NCI-H2196 (cell line): Measurements from ENCODE around the gene PHAX.
"Not testable (repeated sequence)": the region's sequence is repeated elsewhere in the genome, so short reads cannot be mapped to it uniquely, and the experiment has no call there.

ENCODE experiments used
- DNase-seq: peaks from one replicate; lab custom pipeline; 2025; ENCODE audit not compliant: unreplicated experiment; lab: John Stamatoyannopoulos, UW

PHAX gene, protein sequence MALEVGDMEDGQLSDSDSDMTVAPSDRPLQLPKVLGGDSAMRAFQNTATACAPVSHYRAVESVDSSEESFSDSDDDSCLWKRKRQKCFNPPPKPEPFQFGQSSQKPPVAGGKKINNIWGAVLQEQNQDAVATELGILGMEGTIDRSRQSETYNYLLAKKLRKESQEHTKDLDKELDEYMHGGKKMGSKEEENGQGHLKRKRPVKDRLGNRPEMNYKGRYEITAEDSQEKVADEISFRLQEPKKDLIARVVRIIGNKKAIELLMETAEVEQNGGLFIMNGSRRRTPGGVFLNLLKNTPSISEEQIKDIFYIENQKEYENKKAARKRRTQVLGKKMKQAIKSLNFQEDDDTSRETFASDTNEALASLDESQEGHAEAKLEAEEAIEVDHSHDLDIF

DNA sequence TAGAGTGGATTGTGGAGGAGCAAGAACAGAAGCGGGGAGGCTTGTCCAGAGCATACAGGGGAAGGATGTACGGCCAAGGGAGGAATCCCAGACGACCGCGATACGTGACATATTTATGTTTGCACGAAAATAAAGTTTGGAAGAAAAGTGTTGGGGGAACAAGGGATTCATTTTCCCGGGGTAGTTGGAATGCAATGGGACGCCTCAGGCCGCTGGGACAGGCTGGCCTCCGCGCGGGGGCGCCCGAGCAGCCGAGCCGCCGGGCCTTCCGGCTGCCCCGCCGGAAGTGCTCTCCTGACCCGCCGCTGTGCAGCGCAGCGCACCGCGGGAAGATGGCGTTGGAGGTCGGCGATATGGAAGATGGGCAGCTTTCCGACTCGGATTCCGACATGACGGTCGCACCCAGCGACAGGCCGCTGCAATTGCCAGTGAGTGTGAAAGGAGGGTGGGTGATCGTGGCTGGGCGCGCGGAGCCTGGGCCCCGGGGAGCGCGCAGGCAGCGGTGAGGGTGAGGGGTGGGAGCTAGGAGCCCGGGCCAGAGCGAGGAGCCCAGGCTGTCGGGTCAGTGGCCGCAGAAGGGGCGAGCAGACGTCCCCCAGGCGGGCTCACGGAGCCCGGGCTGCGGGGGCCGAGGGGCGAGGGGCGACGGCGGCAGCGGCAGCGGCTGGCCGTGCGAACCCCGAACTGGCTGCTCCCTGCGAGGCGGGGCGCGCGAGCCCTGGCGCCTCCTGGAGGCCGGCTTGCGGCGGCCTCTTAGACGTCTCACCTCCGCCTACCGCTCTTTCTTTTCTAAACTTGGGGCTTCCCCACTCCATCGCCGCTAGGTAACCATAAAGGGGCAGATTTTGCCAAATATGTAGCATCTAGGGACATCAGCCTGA lies at the start of gene PHAX:
TSS of gene PHAX (plus strand) at position 317 of the 881 bp plus-strand sequence. CDS start at position 333, 16 bp downstream.
- DNase-seq: peak; percentile 81

DNA sequence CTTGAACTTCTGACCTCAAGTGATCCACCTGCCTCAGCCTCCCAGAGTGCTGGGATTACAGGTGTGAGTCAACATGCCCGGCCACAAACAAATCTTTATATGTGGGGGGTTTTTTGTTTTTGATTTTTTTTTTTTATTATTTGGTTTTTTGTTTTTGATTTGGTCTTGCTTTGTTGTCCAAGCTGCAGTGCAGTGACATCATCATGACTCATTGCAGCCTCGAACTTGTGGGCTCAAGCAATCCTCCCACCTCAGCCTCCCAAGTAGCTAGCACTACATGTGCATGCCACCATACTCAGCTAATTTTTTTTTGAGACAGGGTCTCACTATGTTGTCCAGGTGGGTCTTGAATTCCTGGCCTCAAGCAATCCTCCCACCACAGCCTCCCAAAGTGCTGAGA lies 48.1 kb upstream of the PHAX start:
- DNase-seq: no peak

DNA sequence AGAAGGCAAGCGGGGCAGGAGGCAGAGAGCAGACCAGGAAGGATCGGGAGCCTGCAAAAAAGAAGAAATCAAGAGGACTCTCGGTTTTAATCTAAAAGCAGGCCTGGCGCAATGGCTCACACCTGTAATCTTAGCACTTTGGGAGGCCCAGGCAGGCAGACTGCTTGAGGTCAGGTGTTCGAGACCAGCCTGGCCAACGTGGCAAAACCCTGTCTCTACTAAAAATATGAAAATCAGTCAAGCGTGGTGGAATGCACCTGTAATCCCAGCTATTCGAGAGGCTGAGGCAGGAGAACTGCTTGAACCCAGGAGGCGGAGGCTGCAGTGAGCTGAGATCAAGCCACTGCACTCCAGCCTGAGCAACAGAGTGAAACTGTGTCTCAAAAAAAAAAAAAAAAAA lies 45.6 kb upstream of the PHAX start:
- DNase-seq: not testable (repeated sequence)

DNA sequence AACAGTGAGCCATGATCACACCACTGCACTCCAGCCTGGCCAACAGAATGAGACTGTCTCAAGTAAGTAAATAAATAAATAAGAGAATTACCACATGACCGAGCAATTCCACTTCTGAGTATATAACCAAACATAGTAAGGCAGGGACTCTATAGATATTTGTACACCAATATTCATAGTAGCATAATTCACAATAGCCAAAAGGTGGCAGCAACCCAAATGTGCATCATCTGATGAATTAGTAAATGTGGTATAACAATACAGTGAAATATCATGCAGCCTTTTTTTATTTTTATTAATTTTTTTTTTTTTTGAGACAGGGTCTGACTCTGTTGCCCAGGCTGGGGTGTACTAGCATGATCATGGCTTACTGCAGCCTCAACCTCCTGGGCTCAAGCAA lies 38.8 kb upstream of the PHAX start:
- DNase-seq: no peak

DNA sequence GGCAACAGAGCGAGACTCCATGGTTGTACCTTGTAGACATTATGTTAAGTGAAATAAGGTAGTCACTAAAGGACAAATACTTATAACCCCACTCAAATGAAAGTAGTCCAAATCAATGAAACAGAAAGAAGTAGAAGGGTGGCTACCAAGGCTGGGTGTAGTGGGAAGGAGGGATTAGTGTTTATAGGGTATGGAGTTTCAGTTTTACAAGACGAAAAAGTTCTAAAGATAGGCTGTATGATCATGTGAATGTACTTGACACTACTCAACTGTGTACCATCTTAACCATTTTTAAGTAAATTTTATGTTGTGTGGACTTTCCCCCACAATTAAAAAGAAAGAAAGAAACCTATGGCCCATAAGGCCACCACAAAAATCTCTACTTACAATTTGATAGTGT lies 37.9 kb upstream of the PHAX start:
- DNase-seq: no peak

DNA sequence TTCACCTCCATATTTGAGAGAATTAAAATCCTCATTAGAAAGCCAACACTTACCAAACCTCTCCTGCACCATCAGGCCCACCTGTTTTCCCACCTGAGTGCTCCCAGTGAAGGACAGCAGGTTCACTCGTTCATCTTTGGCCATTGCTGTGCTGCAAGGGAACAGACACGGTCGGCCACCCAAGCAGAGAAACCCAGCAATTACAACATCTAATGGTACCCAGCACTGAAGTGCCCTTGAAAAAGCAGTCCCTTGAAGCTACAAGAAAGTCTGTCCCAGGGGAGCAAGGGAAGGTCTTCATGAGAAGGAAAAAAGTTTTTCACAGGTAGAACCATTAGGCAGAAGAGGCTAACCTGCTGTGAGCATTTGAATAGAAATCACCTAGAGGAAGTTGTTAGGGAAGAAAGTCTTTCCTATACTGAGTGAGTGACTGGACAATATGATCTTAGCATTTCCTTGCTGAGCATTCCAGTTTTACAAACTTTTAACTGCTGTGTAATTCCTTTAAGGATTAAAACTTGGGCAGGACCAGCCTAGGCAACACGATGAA lies 32.5 kb upstream of the PHAX start:
- no peak for DNase-seq

DNA sequence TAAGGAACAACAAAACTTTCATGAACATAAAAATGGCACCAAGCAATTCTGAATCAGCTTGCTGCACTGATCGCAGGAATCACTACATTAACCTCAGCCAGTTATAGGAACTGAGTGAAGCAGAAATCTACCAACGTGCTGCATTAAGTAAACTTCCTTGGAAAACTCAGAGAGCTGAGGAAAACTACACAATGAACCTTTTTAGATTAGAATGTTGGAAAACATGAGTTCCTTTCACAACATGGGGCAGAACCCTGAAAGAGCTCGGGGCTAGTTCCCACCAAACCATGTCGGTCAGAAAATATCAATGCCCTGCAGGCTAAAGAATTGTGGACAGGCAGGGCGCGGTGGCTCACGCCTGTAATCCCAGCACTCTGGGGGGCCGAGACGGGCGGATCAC lies 25.1 kb upstream of the PHAX start:
- no peak for DNase-seq

DNA sequence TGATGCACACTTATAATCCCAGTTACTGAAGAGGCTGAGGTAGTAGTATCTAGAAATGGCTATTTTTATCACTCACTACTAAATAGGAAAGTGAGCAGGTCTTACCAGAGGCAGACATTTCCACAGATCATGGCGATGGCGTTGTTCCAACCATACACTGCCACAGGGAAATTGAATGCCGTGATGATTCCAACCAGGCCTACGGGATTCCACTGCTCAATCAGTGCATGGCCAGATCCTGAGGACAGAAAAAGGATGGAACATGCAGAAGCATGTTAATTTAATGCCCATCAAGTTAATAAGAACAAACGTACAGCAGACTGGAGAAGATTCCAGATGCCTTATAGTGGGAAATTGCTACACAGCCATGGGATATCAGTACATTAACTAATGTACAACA lies 23.8 kb upstream of the PHAX start:
- DNase-seq: no peak

DNA sequence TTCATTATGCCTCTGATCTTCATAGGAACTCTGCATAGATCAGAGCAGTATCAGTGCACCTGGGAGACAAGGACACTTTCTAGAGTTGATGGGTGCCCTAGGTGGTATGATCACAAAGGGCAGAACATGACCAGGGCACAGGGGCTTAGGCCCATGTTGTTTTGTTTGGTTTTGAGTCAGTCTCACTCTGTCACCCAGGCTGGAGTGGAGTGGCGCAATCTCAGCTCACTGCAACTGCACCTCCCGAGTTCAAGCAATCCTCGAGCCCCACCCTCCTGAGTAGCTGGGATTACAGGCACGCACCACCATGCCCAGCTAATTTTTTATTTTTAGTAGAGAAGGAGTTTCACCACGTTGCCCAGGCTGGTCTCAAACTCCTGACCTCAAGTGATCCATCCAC lies 23.3 kb upstream of the PHAX start:
- DNase-seq: no peak

DNA sequence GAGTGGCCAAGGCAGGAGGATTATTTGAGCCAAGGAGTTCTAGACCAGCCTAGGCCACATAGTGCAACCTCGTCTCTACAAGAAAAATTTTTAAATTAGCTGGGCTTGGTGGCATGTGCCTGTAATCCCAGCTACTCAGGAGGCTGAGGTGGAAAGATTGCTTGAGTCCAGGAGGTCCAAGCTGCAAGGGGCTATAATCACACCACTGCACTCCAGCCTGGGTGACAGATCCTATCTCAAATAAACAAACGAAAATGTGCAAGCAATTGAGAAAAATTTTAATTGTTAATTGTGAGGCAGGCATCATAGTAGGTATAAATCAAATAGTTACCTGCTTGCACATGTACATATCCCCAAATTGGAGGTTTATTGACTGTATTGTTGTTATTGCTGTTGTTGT lies 21.0 kb upstream of the PHAX start:
- DNase-seq: no peak

DNA sequence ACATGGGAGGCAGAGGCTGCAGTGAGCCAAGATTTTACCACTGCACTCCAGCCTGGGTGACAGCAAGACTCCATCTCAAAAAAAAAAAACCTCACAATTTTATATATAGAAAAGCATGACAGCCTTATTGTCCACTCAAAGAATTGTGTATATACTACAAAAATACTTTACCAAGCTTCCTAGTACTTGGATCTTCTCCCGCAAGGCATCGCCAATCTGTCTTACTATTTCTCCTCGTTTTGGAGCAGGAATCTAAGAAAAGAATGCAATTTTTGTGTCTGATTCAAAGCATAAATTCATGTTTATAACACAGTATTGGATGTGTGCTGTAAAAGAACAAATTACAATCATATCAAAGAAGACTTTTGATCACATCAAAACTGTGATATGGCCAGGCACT lies 17.0 kb upstream of the PHAX start:
- DNase-seq: no peak

DNA sequence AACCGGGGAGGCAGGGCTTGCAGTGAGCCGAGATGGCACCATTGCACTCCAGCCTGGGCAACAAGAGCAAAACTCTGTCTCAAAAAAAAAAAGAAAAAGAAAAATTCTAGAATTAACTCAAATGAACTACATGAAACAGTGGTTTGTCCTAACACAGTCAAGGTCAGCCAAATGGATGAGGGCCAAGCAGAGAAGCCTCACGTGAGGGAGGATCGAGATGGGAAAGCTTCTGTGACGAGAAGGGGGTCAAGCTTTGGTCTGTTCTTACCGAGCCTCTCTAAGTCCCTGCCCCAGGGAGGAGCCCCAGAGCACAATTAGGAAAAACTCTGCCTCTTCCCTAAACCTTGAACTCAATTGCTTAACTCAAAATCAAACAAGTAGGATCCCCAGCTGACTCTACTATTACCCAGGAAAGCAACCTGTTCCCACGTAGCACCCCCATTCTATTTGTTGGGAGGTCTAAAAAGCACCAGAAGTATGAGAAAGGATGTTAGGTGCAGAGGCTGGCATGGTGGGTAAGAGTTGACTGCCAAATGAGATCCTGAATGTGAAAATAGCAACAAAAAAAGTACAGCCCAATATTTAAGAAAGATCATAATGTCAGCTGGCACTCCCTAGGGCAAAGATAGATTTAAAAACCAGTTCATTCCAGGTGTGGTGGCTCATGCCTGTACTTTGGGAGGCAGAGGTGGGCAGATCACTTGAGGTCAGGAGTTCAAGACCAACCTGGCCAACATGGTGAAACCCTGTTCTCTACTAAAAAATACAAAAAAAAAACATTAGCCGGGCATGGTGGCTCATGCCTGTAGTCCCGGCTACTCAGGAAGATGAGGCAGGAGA lies 13.0 kb upstream of the PHAX start:
- DNase-seq: no peak

DNA sequence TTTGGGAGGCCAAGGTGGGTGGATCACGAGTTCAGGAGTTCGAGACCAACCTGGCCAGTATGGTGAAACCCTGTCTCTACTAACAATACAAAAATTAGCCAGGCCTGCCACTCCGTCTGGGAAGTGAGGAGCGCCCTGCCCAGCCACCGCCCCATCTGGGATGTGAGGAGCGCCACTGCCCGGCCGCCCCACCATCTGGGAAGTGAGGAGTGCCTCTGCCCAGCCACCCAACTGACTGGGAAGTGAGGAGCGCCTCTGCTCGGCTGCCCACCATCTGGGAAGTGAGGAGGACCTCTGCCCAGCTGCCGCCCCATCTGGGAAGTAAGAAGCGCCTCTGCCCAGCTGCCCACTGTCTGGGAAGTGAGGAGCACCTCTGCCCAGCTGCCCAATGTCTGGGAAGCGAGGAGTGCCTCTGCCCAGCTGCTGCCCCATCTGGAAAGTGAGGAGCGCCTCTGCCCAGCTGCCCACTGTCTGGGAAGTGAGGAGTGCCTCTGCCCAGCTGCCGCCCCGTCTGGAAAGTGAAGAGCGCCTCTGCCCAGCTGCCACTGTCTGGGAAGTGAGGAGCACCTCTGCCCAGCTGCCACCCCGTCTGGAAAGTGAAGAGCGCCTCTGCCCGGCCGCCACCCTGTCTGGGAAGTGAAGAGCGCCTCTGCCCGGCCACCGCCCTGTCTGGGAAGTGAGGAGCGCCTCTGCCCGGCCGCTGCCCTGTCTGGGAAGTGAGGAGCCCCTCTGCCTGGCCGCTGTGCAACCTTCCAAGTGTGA lies 11.0 kb upstream of the PHAX start:
- DNase-seq: no peak

DNA sequence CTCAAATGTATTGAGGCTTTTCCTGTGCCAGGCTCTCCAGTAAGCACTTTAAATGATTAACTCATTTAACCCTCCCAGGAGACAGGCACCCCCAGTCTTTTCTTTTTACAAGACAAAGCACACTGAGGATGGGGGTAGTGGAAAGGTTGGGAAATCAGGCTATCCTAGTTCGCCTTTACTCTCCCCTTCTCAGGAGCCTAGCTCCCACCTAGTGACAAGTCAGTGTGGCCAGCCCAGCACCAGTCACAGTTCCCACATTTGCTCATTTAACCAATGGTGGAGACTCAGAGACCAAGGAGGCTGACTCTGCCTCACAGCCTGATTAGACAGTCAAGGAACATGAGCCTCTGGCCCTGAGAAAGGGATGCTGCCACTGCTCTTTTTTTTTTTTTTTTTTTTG lies 9.2 kb upstream of the PHAX start:
- DNase-seq: no peak

DNA sequence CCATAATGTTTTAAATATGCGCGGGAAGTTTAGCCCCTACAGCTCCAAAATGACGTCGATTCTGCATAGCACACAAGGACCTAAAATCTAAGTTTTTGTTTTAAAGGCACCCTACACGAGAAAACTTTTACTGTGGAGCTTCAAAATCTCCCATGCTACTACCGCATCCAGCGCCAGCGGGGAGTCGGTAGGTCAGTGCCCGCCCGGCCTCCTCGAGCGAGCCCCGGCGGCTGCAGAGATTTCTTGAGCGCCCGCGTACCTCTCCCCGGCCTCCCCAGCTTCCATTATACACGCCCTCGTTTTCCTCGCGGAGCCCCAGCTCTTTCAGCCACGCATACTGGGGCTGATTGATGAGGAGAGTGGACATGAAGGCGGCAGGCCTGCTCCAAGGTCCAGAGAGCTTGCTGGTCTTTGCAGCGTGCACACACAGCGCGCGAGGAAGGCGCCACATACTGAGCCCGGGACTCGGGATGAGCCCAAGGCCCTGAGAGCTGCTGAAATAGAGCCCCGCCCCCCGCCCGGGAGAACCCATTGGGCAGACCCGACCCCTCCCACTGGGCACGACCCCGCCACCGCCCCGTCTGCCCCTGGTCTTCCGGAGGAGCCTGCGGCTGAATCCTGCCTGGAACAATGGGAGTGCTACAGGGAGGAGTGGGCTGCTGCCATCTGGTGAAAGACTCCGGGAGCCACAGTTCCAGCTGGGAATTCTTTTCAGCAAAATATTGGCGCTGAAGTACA lies 5.8 kb upstream of the PHAX start, which contains the start of gene ALDH7A1:
TSS of gene ALDH7A1 (minus strand) at position 472 of the 738 bp plus-strand sequence. CDS start at position 451, 21 bp downstream.
- DNase-seq: no peak

DNA sequence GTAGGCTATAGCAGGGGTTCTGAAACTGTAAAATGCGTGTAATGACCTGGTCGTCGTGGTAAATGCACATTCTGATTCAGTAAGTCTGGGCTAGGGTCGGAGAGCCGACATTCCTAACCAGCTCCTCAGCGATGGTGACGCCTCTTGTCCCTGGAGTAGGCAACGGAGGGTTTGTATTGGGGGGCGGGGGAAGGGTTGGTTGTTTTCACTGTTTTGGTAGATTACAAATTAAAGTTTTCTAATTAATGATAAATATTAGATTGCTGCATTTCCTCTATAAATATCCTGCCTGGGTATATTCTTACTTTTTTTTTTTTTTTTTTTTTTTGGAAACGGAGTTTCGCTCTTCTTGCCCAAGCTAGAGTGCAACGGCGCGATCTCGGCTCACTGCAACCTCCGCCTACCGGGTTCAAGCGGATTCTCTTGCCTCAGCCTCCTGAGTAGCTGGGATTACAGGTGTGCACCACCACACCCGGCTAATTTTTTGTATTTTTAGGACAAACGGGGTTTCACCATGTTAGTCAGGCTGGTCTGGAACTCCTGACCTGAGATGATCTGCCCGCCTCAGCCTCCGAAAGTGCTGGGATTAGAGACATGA lies 5.2 kb upstream of the PHAX start:
- no peak for DNase-seq

DNA sequence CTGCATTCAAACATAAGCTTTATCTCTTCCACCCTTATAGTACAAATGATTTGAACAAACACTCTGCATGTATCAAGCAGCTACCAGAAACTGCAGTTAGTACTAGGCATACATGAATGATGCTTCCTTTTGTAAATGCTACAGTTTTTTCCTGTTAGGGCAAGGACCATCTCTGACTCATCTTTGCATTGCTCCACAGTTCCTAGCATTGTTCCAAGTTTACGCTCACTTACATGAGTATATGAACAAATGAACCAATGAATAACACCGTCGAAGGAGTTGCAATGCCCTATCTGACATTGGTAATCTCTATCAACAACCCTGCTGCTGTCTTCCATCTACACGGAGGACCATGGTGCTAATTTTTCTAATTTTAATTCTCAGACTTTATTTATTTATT lies 3.6 kb upstream of the PHAX start:
- DNase-seq: no peak

DNA sequence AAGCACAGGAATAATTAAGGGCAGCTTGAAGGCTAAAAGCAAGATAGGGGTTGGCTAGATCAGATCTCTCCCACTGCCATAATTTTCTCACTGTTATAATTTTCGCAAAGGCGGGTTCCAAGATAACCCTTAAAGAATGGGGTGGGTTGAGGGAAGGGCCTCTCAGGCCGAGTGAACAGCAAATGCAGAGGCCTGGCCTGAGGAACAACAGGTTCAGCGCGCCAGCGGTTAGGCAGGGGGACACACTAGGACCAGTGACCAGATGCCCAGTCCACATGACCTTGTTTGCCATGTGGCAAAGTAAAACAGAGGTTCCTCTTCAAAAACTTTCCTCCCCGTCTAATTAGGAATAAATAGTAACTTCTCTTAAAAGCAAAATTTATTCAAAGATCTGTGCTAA lies 1.2 kb upstream of the PHAX start:
- no peak for DNase-seq

DNA sequence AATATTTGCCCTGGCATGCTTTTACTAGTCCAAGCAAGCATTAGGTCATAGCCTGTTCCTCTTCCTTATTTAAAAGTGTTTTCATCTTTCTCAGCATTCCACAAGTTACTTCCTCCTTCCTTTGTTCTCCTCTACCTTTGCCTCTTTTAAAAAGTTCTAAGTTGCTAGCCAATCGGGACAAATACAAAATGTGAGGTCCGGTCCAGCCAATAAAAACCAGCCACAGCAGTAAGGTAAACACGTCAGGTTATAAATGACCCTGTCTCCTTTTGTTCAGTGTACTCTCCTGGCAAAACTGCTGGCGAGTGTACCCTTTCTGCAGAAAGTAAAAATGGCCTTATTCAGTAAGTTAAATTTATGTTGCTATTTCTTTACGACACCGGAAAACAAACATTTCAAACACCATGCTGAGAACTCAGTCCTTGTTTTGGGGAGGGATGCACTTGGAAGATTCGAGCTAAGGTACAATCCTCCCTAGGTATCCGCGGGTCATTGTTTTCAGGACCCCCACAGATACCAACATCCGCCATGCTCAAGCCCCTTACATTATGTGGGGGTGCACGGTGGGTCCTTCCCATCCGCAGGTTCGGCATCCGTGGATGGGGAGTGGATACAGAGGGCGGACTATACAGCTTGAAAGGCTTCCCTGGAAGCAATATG lies 646 bp upstream of the PHAX start:
- not testable (repeated sequence) for DNase-seq
